Endothelial cell of umbilical vein (primary cell): ENCODE results near the gene PARP12. TPM values are rescaled to one million over a fixed set of nuclear protein-coding genes. Genes with fewer than 3 reads are reported as not detected.

Source experiments
- BruUV-seq: library from RNA; stranded (reverse); fragments of 400-500 nt; replicated peaks from 2 replicates; lab custom pipeline; 2021; lab: Mats Ljungman, UMichigan
- CTCF ChIA-PET: fragments of 300-600, 350-600 bp; sonication (Branson Sonifier 250); formaldehyde crosslinking; loops from one replicate; lab custom pipeline; 2021; ENCODE audit warnings: antibody characterized with exemption, inconsistent platforms; lab: Charles Lee
- POLR2A ChIA-PET: fragments of 300-600, 350-600 bp; sonication (Branson Sonifier 250); formaldehyde crosslinking; loops from one replicate; lab custom pipeline; 2021; ENCODE audit warnings: antibody characterized with exemption, inconsistent platforms; lab: Charles Lee
- DNase-seq: peaks from one replicate; pipeline ENCODE4 v3.0.0-alpha.2; 2011; ENCODE audit warnings: low read depth, low spot score
- FAIRE-seq: peaks from 2 replicates; lab custom pipeline; 2011; peaks lifted over from hg19 to GRCh38; lab: Jason Lieb, UNC
- H2AFZ ChIP-seq: 2 replicates; pipeline ENCODE4 v1.6.0; 2012; ENCODE audit warnings: low read depth, low read length, control low read depth, inconsistent platforms
- H3K27ac ChIP-seq: 2 replicates; pipeline ENCODE4 v1.5.1; 2011; ENCODE audit warnings: low read depth, mild to moderate bottlenecking, control low read depth, low read length, moderate library complexity; ENCODE audit not compliant: insufficient read depth
- H3K27me3 ChIP-seq, 2 experiments: 2 replicates each; pipeline versions ENCODE4 v1.6.0 to v1.6.1; 2011; ENCODE audit warnings: low read length in 2 of 2, mixed read lengths in 1 of 2; ENCODE audit not compliant: control insufficient read depth in 2 of 2, insufficient read depth in 2 of 2
- H3K36me3 ChIP-seq, 2 experiments: 2 replicates in 1 of 2; 3 replicates in 1 of 2; pipeline ENCODE4 v1.5.1; 2011; ENCODE audit warnings: low read length in 2 of 2, mild to moderate bottlenecking in 1 of 2, moderate library complexity in 1 of 2; ENCODE audit not compliant: control insufficient read depth in 2 of 2, insufficient read depth in 2 of 2; ENCODE audit errors: extremely low read depth in 1 of 2
- H3K4me1 ChIP-seq: 3 replicates; pipeline ENCODE4 v1.5.1; 2011; ENCODE audit warnings: mild to moderate bottlenecking, low read length; ENCODE audit not compliant: control insufficient read depth, insufficient read depth; ENCODE audit errors: extremely low read depth
- H3K4me2 ChIP-seq: 2 replicates; pipeline ENCODE4 v1.6.1; 2011; ENCODE audit warnings: low read length, control low read depth, mixed read lengths; ENCODE audit not compliant: insufficient read depth
- H3K4me3 ChIP-seq, 3 experiments: fragments of 200-600 bp in 1 of 3; sonication (generic), shearing (Covaris generic) in 1 of 3; replicated peaks in 1 of 3; 2 replicates each; pipeline ENCODE4 v1.5.1; 2011 to 2016; ENCODE audit warnings: control low read depth in 3 of 3, low read length in 3 of 3, mild to moderate bottlenecking in 2 of 3, inconsistent platforms in 1 of 3, low read depth in 1 of 3, moderate library complexity in 1 of 3; ENCODE audit not compliant: insufficient read depth in 1 of 3
- H3K79me2 ChIP-seq: 2 replicates; pipeline ENCODE4 v1.6.0; 2012; ENCODE audit warnings: low read length, inconsistent platforms; ENCODE audit not compliant: control insufficient read depth, insufficient read depth
- H3K9ac ChIP-seq: replicated peaks from 2 replicates; pipeline ENCODE3; 2011; ENCODE audit warnings: low read length, control low read depth; ENCODE audit not compliant: insufficient read depth; ENCODE audit errors: extremely low read depth
- H3K9me1 ChIP-seq: replicated peaks from 3 replicates; pipeline ENCODE4 v1.6.0; 2011; ENCODE audit warnings: mild to moderate bottlenecking, low read length; ENCODE audit not compliant: control insufficient read depth, insufficient read depth; ENCODE audit errors: extremely low read depth
- H3K9me3 ChIP-seq: replicated peaks from 2 replicates; pipeline ENCODE4 v1.5.1; 2012; ENCODE audit warnings: low read length, inconsistent platforms; ENCODE audit not compliant: control insufficient read depth, insufficient read depth
- H4K20me1 ChIP-seq: replicated peaks from 2 replicates; pipeline ENCODE3; 2011; ENCODE audit warnings: mild to moderate bottlenecking, low read length; ENCODE audit not compliant: control insufficient read depth, insufficient read depth; ENCODE audit errors: extremely low read depth
- CTCF ChIP-seq, 2 donors: IDR thresholded peaks; 1 replicate in 1 of 2; 2 replicates in 1 of 2; pipeline ENCODE4 v1.5.1; 2011; ENCODE audit warnings: low read length in 2 of 2, mild to moderate bottlenecking in 2 of 2, moderate library complexity in 2 of 2, control low read depth in 1 of 2, inconsistent platforms in 1 of 2, low read depth in 1 of 2; ENCODE audit not compliant: insufficient read depth in 1 of 2; ENCODE audit errors: extremely low read depth in 1 of 2
- EZH2 ChIP-seq: IDR thresholded peaks from 2 replicates; pipeline ENCODE4 v1.6.1; 2012; ENCODE audit warnings: borderline replicate concordance, low read depth, mild to moderate bottlenecking, moderate library complexity, low read length, inconsistent platforms; ENCODE audit not compliant: severe bottlenecking
- FOS ChIP-seq: IDR thresholded peaks from 2 replicates; pipeline ENCODE4 v1.6.1; 2011; ENCODE audit warnings: mild to moderate bottlenecking, low read length, moderate library complexity, borderline replicate concordance; ENCODE audit not compliant: insufficient read depth
- GATA2 ChIP-seq: IDR thresholded peaks from 2 replicates; pipeline ENCODE4 v1.7.0; 2011; ENCODE audit warnings: low read depth, mild to moderate bottlenecking, moderate library complexity, mixed read lengths, low read length; ENCODE audit not compliant: insufficient read length, insufficient read depth
- JUN ChIP-seq: IDR thresholded peaks from 2 replicates; pipeline ENCODE4 v1.6.1; 2011; ENCODE audit warnings: borderline replicate concordance, low read depth; ENCODE audit not compliant: insufficient read length, insufficient read depth
- MAX ChIP-seq: IDR thresholded peaks from 2 replicates; pipeline ENCODE4 v1.6.1; 2011; ENCODE audit not compliant: insufficient read depth, insufficient read length
- MYC ChIP-seq: IDR thresholded peaks from one replicate; pipeline ENCODE4 v1.6.1; 2011; ENCODE audit warnings: mild to moderate bottlenecking, low read depth, low read length
- POLR2A ChIP-seq: IDR thresholded peaks from 2 replicates; pipeline ENCODE4 v1.6.1; 2012; ENCODE audit warnings: low read depth, mild to moderate bottlenecking, control low read depth, low read length
- POLR2AphosphoS5 ChIP-seq: IDR thresholded peaks from 2 replicates; pipeline ENCODE4 v1.6.1; 2012; ENCODE audit warnings: low read depth, mild to moderate bottlenecking, control low read depth, low read length, moderate library complexity; ENCODE audit not compliant: insufficient read depth
- dilution Hi-C: fragments of 300-500 bp; cut with MboI; formaldehyde crosslinking; loops from one replicate; pipeline ENCODE4 v1.15.0; 2019; ENCODE audit warnings: low sequenced_read_pairs; ENCODE audit not compliant: extremely low pct_ligation_motif_present
- intact Hi-C: fragments of 100-400 bp; cut with micrococcal nuclease; formaldehyde crosslinking; loops from one replicate; pipeline ENCODE4 v1.10.0; 2022
- polyA plus RNA-seq, 4 experiments: library from polyadenylated mRNA; depleted of rRNA in 3 of 4; stranded (reverse) in 3 of 4; unstranded in 1 of 4; fragments of >200 nt; gene quantifications; 2 replicates each; pipeline versions ENCODE4 v1.2.1 to v1.2.3, GENCODE V29; 2011 to 2012; ENCODE audit warnings: missing spikeins in 1 of 4
- total RNA-seq: library from RNA; stranded (reverse); gene quantifications from 2 replicates; pipeline ENCODE4 v1.2.3, GENCODE V29; 2021

Gene PARP12
- total and polyA plus RNA-seq, 2 donors (not counting 3 experiments of a cell fraction or from before 2014, with no cell fraction given): 65.4 to 83.2 TPM

GRCh38 chr7:140079121-140079536 lies 16.4 kb upstream of the PARP12 start:
- intact Hi-C loops (no loop called here), dilution Hi-C loops (no loop called here)
- no TSS peak for BruUV-seq
- ChIA-PET CTCF (no interaction called here), POLR2A (no interaction called here)
- no peaks in the 10 kb centered on the region for H3K9me3 ChIP-seq
- H3K27ac ChIP-seq: no peak overlapping the region
- H3K9me1 ChIP-seq: no peaks in the 10 kb centered on the region
- no peaks in the 10 kb centered on the region for H3K36me3 ChIP-seq
- H3K4me1 ChIP-seq: no peaks in the 10 kb centered on the region
- FAIRE-seq (peak; percentile 65), DNase-seq (peak; percentile 22)
- H4K20me1 ChIP-seq: no peaks in the 10 kb centered on the region
- H3K9ac ChIP-seq: no peak overlapping the region
- H3K4me3 ChIP-seq: no peak overlapping the region
- TF ChIP-seq CTCF (IDR thresholded peaks at IDR 0.05; ENCODE audit: extremely low read depth in 1 of 2, insufficient read depth in 1 of 2, low read depth in 1 of 2, low read length in 2 of 2) (peak in 1 of 2 donors; percentile 49), POLR2A (no peak)
- no peak overlapping the region for H2AFZ ChIP-seq
- no peak overlapping the region for H3K4me2 ChIP-seq
- H3K27me3 ChIP-seq: peaks cover 0 to 4% of the 10 kb centered on the region in 2 experiments
- H3K79me2 ChIP-seq: no peaks in the 10 kb centered on the region

- intact Hi-C loops (no loop called here), dilution Hi-C loops (no loop called here)
- Histone ChIP-seq H3K79me2 (no peaks in the 10 kb centered on the region), H4K20me1 (no peaks in the 10 kb centered on the region), H3K27ac (no peak overlapping the region), H3K9ac (no peak overlapping the region), H2AFZ (no peak overlapping the region), H3K36me3 (no peaks in the 10 kb centered on the region), H3K9me1 (no peaks in the 10 kb centered on the region), H3K9me3 (no peaks in the 10 kb centered on the region), H3K4me2 (no peak overlapping the region), H3K4me1 (no peaks in the 10 kb centered on the region), H3K27me3 (peaks cover 0 to 4% of the 10 kb centered on the region in 2 experiments), H3K4me3 (no peak overlapping the region)
- FAIRE-seq: no peak
- CTCF ChIA-PET: interaction anchor here (1.1 kb wide), 1 partner anchor 120 kb away, joined by 3 read pairs; no protein-coding TSS in a partner anchor
- DNase-seq: no peak
- no peak for TF ChIP-seq FOS
- no peak for TF ChIP-seq MAX
- TF ChIP-seq CTCF (IDR thresholded peaks at IDR 0.05; ENCODE audit: extremely low read depth in 1 of 2, insufficient read depth in 1 of 2, low read depth in 1 of 2, low read length in 2 of 2): no peak
- TF ChIP-seq JUN: no peak
- no peak for TF ChIP-seq EZH2
- TF ChIP-seq POLR2A: no peak
- TF ChIP-seq MYC: no peak
- TF ChIP-seq GATA2: no peak
- no peak for TF ChIP-seq POLR2AphosphoS5
- BruUV-seq: no TSS peak
- POLR2A ChIA-PET: no interaction called here
These were observed 15.6 kb upstream of the PARP12 start for GRCh38 chr7:140078392-140078791.
